ENCODE data around the gene FBLN1. TPM values are rescaled to one million over a fixed set of nuclear protein-coding genes. Genes with fewer than 3 reads are reported as not detected.
"Not testable (repeated sequence)": the region's sequence is repeated elsewhere in the genome, so short reads cannot be mapped to it uniquely, and the experiment has no call there.

The FBLN1 gene
- polyA plus RNA-seq, 1 of the 3 experiments (the other 2 are of a cell fraction) = 147 TPM

DNA sequence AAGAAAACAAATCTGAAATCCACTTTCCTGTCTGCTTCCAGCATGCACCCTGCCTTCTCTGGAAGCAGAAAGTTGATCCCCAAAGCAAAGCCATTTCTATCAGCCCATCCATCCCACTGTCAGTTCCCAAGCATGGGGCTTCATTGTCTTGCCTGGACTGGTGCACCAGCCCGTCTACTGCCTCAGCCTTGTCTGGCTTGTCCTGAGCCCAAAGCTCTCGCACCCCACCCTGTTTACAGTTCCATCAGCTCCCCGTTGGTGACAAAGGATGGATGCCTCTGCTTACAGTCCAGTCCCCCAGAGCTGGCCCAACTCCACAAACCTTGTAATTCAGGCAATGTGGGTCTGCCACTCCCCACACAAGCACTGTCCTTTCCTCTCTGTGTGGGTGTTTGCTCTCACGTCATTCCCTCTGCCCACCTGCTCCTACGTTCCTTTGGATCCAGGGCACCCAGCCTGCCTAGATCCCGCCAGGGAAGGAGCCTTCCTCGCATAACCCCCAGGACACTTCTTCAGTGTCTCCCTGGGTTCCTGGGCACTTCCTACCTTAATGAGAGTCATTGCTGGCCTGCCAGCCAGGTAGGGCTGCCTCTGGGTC is 38.8 kb downstream of the FBLN1 start:
- no peak overlapping the region for H3K4me2 ChIP-seq
- no peaks in the 10 kb centered on the region for H3K9me3 ChIP-seq
- no peaks in the 10 kb centered on the region for H3K9me2 ChIP-seq
- peaks cover 0 to 36% of the 10 kb centered on the region in 2 experiments for H3K36me3 ChIP-seq (replicated peaks in 1 of 2; ENCODE audit: control insufficient read depth in 1 of 2, insufficient read depth in 2 of 2, low read length in 1 of 2)
- H3K27ac ChIP-seq (ENCODE audit: low read depth in 2 of 2, low read length in 1 of 2) = no peak overlapping the region
- no peaks in the 10 kb centered on the region for H3K27me3 ChIP-seq (ENCODE audit: insufficient read depth)
- no peak overlapping the region for H2AFZ ChIP-seq (ENCODE audit: low read depth)
- 98% methylated on average over 7 of the region's 7 CpGs for WGBS (ENCODE audit: low lambda C conversion rate)
- H3K79me2 ChIP-seq (ENCODE audit: insufficient read depth) = no peaks in the 10 kb centered on the region
- ChIA-PET CTCF (interaction anchor here (1.5 to 2.1 kb wide), 2 partner anchors 11 to 12 kb away, joined by 4 to 10 read pairs; no protein-coding TSS in a partner anchor), POLR2A (no interaction called here)
- TF ChIP-seq, protein P1, sequence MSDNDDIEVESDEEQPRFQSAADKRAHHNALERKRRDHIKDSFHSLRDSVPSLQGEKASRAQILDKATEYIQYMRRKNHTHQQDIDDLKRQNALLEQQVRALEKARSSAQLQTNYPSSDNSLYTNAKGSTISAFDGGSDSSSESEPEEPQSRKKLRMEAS (IDR thresholded peaks at IDR 0.05; ENCODE audit: low read depth) = no peak
- TF ChIP-seq GATA2 (CRISPR knock-in tag; IDR thresholded peaks at IDR 0.05) = no peak
- no peak for TF ChIP-seq CHD2 (IDR thresholded peaks at IDR 0.05; ENCODE audit: low read length, partially characterized antibody)
- no peak for TF ChIP-seq FOXJ3 (CRISPR knock-in tag; IDR thresholded peaks at IDR 0.05)
- TF ChIP-seq, protein P2, sequence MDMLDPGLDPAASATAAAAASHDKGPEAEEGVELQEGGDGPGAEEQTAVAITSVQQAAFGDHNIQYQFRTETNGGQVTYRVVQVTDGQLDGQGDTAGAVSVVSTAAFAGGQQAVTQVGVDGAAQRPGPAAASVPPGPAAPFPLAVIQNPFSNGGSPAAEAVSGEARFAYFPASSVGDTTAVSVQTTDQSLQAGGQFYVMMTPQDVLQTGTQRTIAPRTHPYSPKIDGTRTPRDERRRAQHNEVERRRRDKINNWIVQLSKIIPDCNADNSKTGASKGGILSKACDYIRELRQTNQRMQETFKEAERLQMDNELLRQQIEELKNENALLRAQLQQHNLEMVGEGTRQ (IDR thresholded peaks at IDR 0.05; ENCODE audit: borderline replicate concordance, low read depth, low read length) = no peak
- no peak overlapping the region for H3K9ac ChIP-seq
- H3K4me1 ChIP-seq (ENCODE audit: control insufficient read depth in 1 of 2, insufficient read depth in 2 of 2, low read depth in 1 of 2, low read length in 1 of 2) = peaks cover 6 to 17% of the 10 kb centered on the region in 2 experiments; a peak in 2 of 4 replicates
- no peaks in the 10 kb centered on the region for H4K20me1 ChIP-seq (ENCODE audit: insufficient read depth)
- H3F3A ChIP-seq (replicated peaks; ENCODE audit: insufficient read depth) = no peaks in the 10 kb centered on the region
- no peak overlapping the region for H3K4me3 ChIP-seq (ENCODE audit: low read depth in 2 of 2, low read length in 1 of 2)
- DNase-seq = no peak

GRCh38 chr22:45542001-45542520 is 39.4 kb downstream of the FBLN1 start:
- ChIA-PET POLR2A (no interaction called here), CTCF (interaction anchor here (1.5 kb wide), 1 partner anchor 12 kb away, joined by 4 read pairs; no protein-coding TSS in a partner anchor)
- H3K9me3 ChIP-seq = no peaks in the 10 kb centered on the region
- WGBS (ENCODE audit: low lambda C conversion rate) = 94% methylated on average over 13 of the region's 19 CpGs
- no peak overlapping the region for H3K27ac ChIP-seq (ENCODE audit: low read depth in 2 of 2, low read length in 1 of 2)
- TF ChIP-seq, protein P3, sequence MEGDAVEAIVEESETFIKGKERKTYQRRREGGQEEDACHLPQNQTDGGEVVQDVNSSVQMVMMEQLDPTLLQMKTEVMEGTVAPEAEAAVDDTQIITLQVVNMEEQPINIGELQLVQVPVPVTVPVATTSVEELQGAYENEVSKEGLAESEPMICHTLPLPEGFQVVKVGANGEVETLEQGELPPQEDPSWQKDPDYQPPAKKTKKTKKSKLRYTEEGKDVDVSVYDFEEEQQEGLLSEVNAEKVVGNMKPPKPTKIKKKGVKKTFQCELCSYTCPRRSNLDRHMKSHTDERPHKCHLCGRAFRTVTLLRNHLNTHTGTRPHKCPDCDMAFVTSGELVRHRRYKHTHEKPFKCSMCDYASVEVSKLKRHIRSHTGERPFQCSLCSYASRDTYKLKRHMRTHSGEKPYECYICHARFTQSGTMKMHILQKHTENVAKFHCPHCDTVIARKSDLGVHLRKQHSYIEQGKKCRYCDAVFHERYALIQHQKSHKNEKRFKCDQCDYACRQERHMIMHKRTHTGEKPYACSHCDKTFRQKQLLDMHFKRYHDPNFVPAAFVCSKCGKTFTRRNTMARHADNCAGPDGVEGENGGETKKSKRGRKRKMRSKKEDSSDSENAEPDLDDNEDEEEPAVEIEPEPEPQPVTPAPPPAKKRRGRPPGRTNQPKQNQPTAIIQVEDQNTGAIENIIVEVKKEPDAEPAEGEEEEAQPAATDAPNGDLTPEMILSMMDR (IDR thresholded peaks at IDR 0.05) = no peak
- TF ChIP-seq GABPA (IDR thresholded peaks at IDR 0.05; ENCODE audit: low read depth) = no peak
- TF ChIP-seq FOXM1 (IDR thresholded peaks at IDR 0.05; ENCODE audit: low read depth) = no peak
- no peak for TF ChIP-seq PBX3 (IDR thresholded peaks at IDR 0.05)
- TF ChIP-seq MXI1 (IDR thresholded peaks at IDR 0.05; ENCODE audit: low read depth, low read length) = no peak
- TF ChIP-seq SMC3 (IDR thresholded peaks at IDR 0.05; ENCODE audit: low read depth, low read length) = no peak
- no peak for TF ChIP-seq FOXJ3 (CRISPR knock-in tag; IDR thresholded peaks at IDR 0.05)
- TF ChIP-seq FOSL2 (IDR thresholded peaks at IDR 0.05; ENCODE audit: borderline replicate concordance, low read depth) = no peak
- TF ChIP-seq ELF1 (IDR thresholded peaks at IDR 0.05) = no peak
- TF ChIP-seq RCOR1 (IDR thresholded peaks at IDR 0.05; ENCODE audit: low read length) = no peak
- no peak for TF ChIP-seq YY1 (IDR thresholded peaks at IDR 0.05; ENCODE audit: low read depth)
- TF ChIP-seq RFX5 (IDR thresholded peaks at IDR 0.05; ENCODE audit: low read length) = no peak
- TF ChIP-seq NFIC (IDR thresholded peaks at IDR 0.05; ENCODE audit: borderline replicate concordance) = no peak
- H3K27me3 ChIP-seq (ENCODE audit: insufficient read depth) = no peaks in the 10 kb centered on the region
- peaks cover 0 to 36% of the 10 kb centered on the region in 2 experiments for H3K36me3 ChIP-seq (replicated peaks in 1 of 2; ENCODE audit: control insufficient read depth in 1 of 2, insufficient read depth in 2 of 2, low read length in 1 of 2)
- no peak overlapping the region for H3K4me2 ChIP-seq
- no peaks in the 10 kb centered on the region for H4K20me1 ChIP-seq (ENCODE audit: insufficient read depth)
- H3K4me3 ChIP-seq (ENCODE audit: low read depth in 2 of 2, low read length in 1 of 2) = no peak overlapping the region
- H3K79me2 ChIP-seq (ENCODE audit: insufficient read depth) = no peaks in the 10 kb centered on the region
- no peaks in the 10 kb centered on the region for H3K9me2 ChIP-seq
- H2AFZ ChIP-seq (ENCODE audit: low read depth) = no peak overlapping the region
- no peak overlapping the region for H3K9ac ChIP-seq
- peaks cover 6 to 13% of the 10 kb centered on the region in 2 experiments; a peak in 2 of 4 replicates for H3K4me1 ChIP-seq (ENCODE audit: control insufficient read depth in 1 of 2, insufficient read depth in 2 of 2, low read depth in 1 of 2, low read length in 1 of 2)
- no peaks in the 10 kb centered on the region for H3F3A ChIP-seq (replicated peaks; ENCODE audit: insufficient read depth)
- DNase-seq = no peak

- H3K4me3 ChIP-seq (ENCODE audit: low read depth in 2 of 2, low read length in 1 of 2); POLR2A ChIA-PET; H3K27me3 ChIP-seq (ENCODE audit: insufficient read depth); H3K9me2 ChIP-seq; H3K4me2 ChIP-seq; H3K9ac ChIP-seq; H3K79me2 ChIP-seq (ENCODE audit: insufficient read depth); H2AFZ ChIP-seq (ENCODE audit: low read depth); DNase-seq; H3F3A ChIP-seq (replicated peaks; ENCODE audit: insufficient read depth); H4K20me1 ChIP-seq (ENCODE audit: insufficient read depth); H3K27ac ChIP-seq (ENCODE audit: low read depth in 2 of 2, low read length in 1 of 2); H3K9me3 ChIP-seq; H3K4me1 ChIP-seq (ENCODE audit: control insufficient read depth in 1 of 2, insufficient read depth in 2 of 2, low read depth in 1 of 2, low read length in 1 of 2): not testable (repeated sequence)
- CTCF ChIA-PET = interaction anchor here (1.5 kb wide), 1 partner anchor 11 kb away, joined by 4 read pairs; no protein-coding TSS in a partner anchor
- 95% methylated on average over 5 of the region's 13 CpGs for WGBS (ENCODE audit: low lambda C conversion rate)
- H3K36me3 ChIP-seq (replicated peaks in 1 of 2; ENCODE audit: control insufficient read depth in 1 of 2, insufficient read depth in 2 of 2, low read length in 1 of 2) = peaks cover 0 to 36% of the 10 kb centered on the region in 2 experiments
Observed at GRCh38 chr22:45542736-45543135, 40.1 kb downstream of the FBLN1 start.
